Transverse colon (tissue), 4 donors: ENCODE results near the gene ACAP1. TPM values are rescaled to one million over a fixed set of nuclear protein-coding genes. Genes with fewer than 3 reads are reported as not detected.

ENCODE experiments used
- small RNA-seq, 4 donors: library from RNA; depleted of rRNA; stranded (forward); fragments of <200 nt; gene quantifications; one replicate each; pipeline ENCODE3, GENCODE V24; 2016
- total RNA-seq, 4 donors: library from RNA; depleted of rRNA; stranded (reverse); fragments of >200 nt; gene quantifications; one replicate each; pipeline ENCODE4 v1.1.0, GENCODE V29; 2016

Gene ACAP1
- total RNA-seq, 4 donors from 2014 or later: 4.8 to 21.0 (median 10.0) TPM

Small RNA genes within 50 kb of the gene (small RNA-seq; reads per million reads assigned to genes)
- 0 reads per million in 4 donors for gene AC026954.2

Other genes with a start within 250 kb of the ACAP1 start
- gene ASGR2, start 221.7 kb upstream of the ACAP1 start, total RNA-seq: under 1 TPM in 1 of 4 donors, not detected in 3; 0.32 TPM
- gene ASGR1, start 157.2 kb upstream of the ACAP1 start, total RNA-seq: under 1 TPM in 2 of 4 donors, not detected in 2; 0.48 to 0.82 TPM
- 10 to 100 TPM in 1 of 4 donors, 1 to 10 TPM in 3; 2.4 to 15.7 (median 6.1) TPM for gene DLG4, start 116.7 kb upstream of the ACAP1 start, total RNA-seq
- 1,000 to 10,000 TPM in 3 of 4 donors, 100 to 1,000 TPM in 1; 877 to 3,047 (median 1,981) TPM for gene ACADVL, start 116.6 kb upstream of the ACAP1 start, total RNA-seq
- gene DVL2, start 102.0 kb upstream of the ACAP1 start, total RNA-seq: 100 to 1,000 TPM in 2 of 4 donors, 10 to 100 TPM in 2; 35.9 to 182 (median 69.2) TPM
- 10 to 100 TPM; 20.6 to 33.5 (median 27.8) TPM for gene PHF23, start 97.1 kb upstream of the ACAP1 start, total RNA-seq
- 100 to 1,000 TPM; 209 to 479 (median 394) TPM for gene GABARAP, start 94.1 kb upstream of the ACAP1 start, total RNA-seq
- gene CTDNEP1, start 84.8 kb upstream of the ACAP1 start, total RNA-seq: 100 to 1,000 TPM in 1 of 4 donors, 10 to 100 TPM in 3; 52.3 to 113 (median 60.4) TPM
- 10 to 100 TPM in 3 of 4 donors, 1 to 10 TPM in 1; 4.9 to 36.2 (median 30.3) TPM for gene ELP5, start 84.3 kb upstream of the ACAP1 start, total RNA-seq
- 1,000 to 10,000 TPM in 1 of 4 donors, 100 to 1,000 TPM in 3; 571 to 1,162 (median 940) TPM for gene CLDN7, start 74.1 kb upstream of the ACAP1 start, total RNA-seq
- 10 to 100 TPM in 3 of 4 donors, 1 to 10 TPM in 1; 9.7 to 35.5 (median 20.3) TPM for gene SLC2A4, start 54.8 kb upstream of the ACAP1 start, total RNA-seq
- 100 to 1,000 TPM in 1 of 4 donors, 10 to 100 TPM in 3; 23.1 to 151 (median 43.4) TPM for gene YBX2, start 41.9 kb upstream of the ACAP1 start, total RNA-seq
- gene EIF5A, start 28.9 kb upstream of the ACAP1 start, total RNA-seq: 100 to 1,000 TPM in 3 of 4 donors, 10 to 100 TPM in 1; 91.3 to 188 (median 149) TPM
- gene GPS2, start 21.2 kb upstream of the ACAP1 start, total RNA-seq: 100 to 1,000 TPM in 3 of 4 donors, 10 to 100 TPM in 1; 96.5 to 578 (median 150) TPM
- gene NEURL4, start 7.2 kb upstream of the ACAP1 start, total RNA-seq: 100 to 1,000 TPM in 1 of 4 donors, 10 to 100 TPM in 3; 27.8 to 109 (median 35.0) TPM
- gene KCTD11, start 15.6 kb downstream of the ACAP1 start, total RNA-seq: 10 to 100 TPM in 1 of 4 donors, 1 to 10 TPM in 3; 1.2 to 10.8 (median 7.8) TPM
- not detected for gene TMEM95, start 18.6 kb downstream of the ACAP1 start, total RNA-seq
- 100 to 1,000 TPM in 1 of 4 donors, 10 to 100 TPM in 3; 38.9 to 110 (median 53.2) TPM for gene TNK1, start 44.6 kb downstream of the ACAP1 start, total RNA-seq
- 10 to 100 TPM; 13.2 to 32.4 (median 18.4) TPM for gene PLSCR3, start 58.0 kb downstream of the ACAP1 start, total RNA-seq
- 100 to 1,000 TPM in 2 of 4 donors, 10 to 100 TPM in 1, 1 to 10 TPM in 1; 10.0 to 129 (median 85.6) TPM for gene TMEM256, start 67.6 kb downstream of the ACAP1 start, total RNA-seq
- 10 to 100 TPM in 1 of 4 donors, 1 to 10 TPM in 3; 2.2 to 12.3 (median 3.9) TPM for gene NLGN2, start 71.3 kb downstream of the ACAP1 start, total RNA-seq
- gene SPEM1, start 83.8 kb downstream of the ACAP1 start, total RNA-seq: not detected
- gene SPEM2, start 89.1 kb downstream of the ACAP1 start, total RNA-seq: not detected
- not detected for gene SPEM3, start 92.3 kb downstream of the ACAP1 start, total RNA-seq
- gene TMEM102, start 98.9 kb downstream of the ACAP1 start, total RNA-seq: 10 to 100 TPM in 3 of 4 donors, 1 to 10 TPM in 1; 8.8 to 26.1 (median 16.3) TPM
- 1 to 10 TPM in 3 of 4 donors, not detected in 1; 1.6 to 2.4 (median 1.9) TPM for gene FGF11, start 103.0 kb downstream of the ACAP1 start, total RNA-seq
- gene CHRNB1, start 108.5 kb downstream of the ACAP1 start, total RNA-seq: 10 to 100 TPM in 1 of 4 donors, 1 to 10 TPM in 2, not detected in 1; 5.8 to 10.3 (median 8.9) TPM
- 10 to 100 TPM; 18.3 to 48.6 (median 23.2) TPM for gene ZBTB4, start 143.1 kb downstream of the ACAP1 start, total RNA-seq
- gene SLC35G6, start 144.9 kb downstream of the ACAP1 start, total RNA-seq: not detected
- 100 to 1,000 TPM in 3 of 4 donors, 10 to 100 TPM in 1; 91.3 to 321 (median 127) TPM for gene POLR2A, start 147.8 kb downstream of the ACAP1 start, total RNA-seq
- 10 to 100 TPM; 20.8 to 53.1 (median 31.5) TPM for gene TNFSF12, start 212.5 kb downstream of the ACAP1 start, total RNA-seq
- 10 to 100 TPM; 19.7 to 94.3 (median 59.8) TPM for gene TNFSF13, start 222.2 kb downstream of the ACAP1 start, total RNA-seq
- 100 to 1,000 TPM in 1 of 4 donors, 10 to 100 TPM in 3; 37.0 to 159 (median 45.2) TPM for gene SENP3, start 225.4 kb downstream of the ACAP1 start, total RNA-seq
- gene CD68, start 243.1 kb downstream of the ACAP1 start, total RNA-seq: 100 to 1,000 TPM in 1 of 4 donors, 10 to 100 TPM in 2, 1 to 10 TPM in 1; 3.8 to 102 (median 35.1) TPM
- 100 to 1,000 TPM in 3 of 4 donors, 10 to 100 TPM in 1; 97.9 to 312 (median 157) TPM for gene MPDU1, start 247.3 kb downstream of the ACAP1 start, total RNA-seq